DMS79 treated with DMSO at 0.1 percent for 48 hours (cell line): ENCODE results near the gene RELA.
A peak's percentile ranks its signal among the peaks of the same experiment; 100 is the strongest.
"Not testable (repeated sequence)": the region's sequence is repeated elsewhere in the genome, so short reads cannot be mapped to it uniquely, and the experiment has no call there.

Experiments
- DNase-seq: peaks from one replicate; lab custom pipeline; 2025; lab: John Stamatoyannopoulos, UW

RELA gene

GRCh38 chr11:65672180-65672860, 9.6 kb upstream of the RELA start:
- no peak for DNase-seq

DNA sequence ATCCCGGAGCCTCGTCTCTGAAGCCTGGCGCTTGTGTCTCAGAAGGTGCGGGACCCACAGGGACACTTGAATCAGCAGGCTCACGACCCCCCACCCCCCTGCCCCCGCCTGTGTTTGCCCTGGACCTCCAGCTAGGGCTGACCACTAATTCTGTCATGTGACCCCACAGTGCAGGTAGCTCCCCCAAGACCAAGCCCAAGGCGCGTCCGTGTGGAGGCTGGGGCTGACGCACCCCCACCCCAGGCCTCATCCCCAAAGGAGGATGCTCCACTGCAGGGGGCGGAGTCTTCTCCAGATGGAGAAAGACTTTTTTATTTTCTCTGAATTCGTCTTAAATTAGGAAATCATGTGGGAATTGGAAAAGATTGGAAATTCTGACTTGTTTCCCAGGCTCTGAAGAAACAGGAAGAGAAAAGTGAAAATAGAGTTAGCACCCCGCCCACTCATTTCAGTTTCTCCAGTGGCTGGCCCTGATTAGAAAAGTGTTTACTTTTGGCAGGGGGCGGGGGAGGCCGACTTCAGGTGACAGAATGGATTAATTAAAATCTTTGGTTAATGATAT, 1.0 kb upstream of the RELA start:
- peak; percentile 20 for DNase-seq

DNA sequence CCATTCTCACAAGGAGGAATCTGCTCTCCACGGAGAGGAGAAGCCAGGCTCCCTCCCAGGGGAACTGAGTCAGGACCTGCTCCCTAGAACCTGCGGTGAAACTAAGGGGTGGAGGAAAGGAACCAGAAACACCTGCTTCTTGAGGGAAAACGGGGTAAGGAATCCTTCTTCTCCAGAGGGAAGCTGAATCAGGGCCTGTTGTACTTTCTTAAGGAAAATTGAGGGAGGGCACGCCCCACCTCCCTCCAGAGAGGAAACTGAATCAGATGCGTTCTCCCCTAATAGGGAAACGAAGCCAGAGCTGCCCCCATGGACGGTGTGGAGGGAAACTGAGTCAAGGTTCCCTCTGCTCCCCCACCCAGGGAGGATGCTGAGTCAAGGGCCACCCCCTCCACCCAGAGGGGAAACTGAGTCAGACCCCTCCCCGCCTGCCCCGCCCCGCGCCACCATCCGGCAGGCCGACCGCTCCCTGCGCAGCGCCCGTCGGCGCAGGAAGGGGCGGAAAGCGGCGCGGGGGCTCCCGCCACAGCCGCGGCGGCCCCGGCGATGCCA, 393 bp downstream of the RELA start:
- DNase-seq = no peak

GRCh38 chr11:65661599-65662246, 993 bp downstream of the RELA start:
- no peak for DNase-seq

GRCh38 chr11:65660908-65661307, 1.8 kb downstream of the RELA start:
- DNase-seq = not testable (repeated sequence)

DNA sequence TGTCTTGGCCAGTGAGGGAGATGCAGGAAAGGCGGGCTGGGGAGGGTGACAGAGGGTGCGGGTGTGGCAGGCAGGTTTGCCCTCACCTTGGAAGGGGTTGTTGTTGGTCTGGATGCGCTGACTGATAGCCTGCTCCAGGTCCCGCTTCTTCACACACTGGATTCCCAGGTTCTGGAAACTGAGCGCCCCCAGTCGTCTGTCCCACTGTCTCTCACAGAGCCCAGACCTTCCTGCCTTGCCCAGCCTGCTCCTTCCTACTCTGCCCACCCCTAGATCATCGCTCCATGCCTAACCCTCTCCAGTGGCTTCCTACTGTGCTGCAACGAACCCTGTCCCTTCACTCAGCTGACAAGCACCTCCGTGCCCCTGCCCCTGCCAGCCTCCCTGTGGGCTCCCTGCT, 2.7 kb downstream of the RELA start:
- no peak for DNase-seq

DNA sequence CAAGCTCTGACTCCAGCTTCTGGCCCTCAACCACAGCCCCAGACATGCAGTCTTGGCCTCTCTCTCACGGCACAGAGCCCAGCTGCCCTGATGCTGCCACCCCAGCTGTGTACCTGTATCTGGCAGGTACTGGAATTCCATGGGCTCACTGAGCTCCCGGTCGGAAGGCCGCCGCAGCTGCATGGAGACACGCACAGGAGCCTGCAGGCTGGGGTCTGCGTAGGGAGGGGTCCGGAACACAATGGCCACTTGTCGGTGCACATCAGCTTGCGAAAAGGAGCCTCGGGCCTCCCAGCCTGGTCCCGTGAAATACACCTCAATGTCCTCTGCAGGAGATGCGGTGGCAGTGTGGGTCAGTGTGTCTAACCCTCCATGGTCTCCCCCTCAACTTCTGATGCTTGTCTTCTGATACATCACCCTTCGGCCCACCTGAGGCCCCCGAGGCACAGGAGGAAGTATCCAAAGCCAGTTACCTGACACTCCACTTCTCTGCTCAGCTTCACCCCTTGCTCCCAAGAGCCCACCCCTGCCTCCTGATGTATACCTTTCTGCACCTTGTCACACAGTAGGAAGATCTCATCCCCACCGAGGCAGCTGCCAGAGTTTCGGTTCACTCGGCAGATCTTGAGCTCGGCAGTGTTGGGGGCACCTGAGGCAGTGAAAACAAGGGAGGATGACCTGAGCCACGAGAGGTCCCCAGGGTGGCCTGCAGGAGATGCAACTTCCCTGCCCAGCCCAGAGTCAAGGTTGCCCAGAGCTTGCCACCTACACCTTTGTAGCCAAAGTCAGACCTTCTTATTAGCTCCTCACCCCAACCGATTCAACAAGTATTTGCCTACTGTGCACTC, 4.3 kb downstream of the RELA start:
- DNase-seq = no peak

DNA sequence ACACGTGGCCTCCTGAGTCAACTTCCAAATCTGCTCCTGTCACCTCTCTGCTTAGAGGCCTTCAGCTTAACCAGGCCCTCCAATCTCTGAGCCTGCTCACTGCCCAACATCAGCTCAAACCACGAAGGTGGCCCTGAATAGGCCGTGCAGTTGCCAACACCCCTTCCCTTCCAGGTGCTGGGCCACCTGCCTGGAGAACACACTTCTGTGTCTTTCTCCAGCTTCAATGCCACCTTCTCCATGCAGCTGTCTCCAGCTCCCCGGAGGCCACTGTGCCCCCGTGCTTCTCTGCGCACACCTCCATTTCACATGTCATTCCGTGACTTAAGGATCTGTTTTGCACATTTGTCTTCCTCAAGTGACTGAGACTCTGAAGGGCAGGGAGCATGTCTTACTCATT, 5.3 kb downstream of the RELA start:
- no peak for DNase-seq

- no peak for DNase-seq
Measured at GRCh38 chr11:65655570-65656332, 7.0 kb downstream of the RELA start.

- no peak for DNase-seq
Measured at GRCh38 chr11:65654375-65655349, 8.1 kb downstream of the RELA start.

- DNase-seq = peak; percentile 84
Measured at GRCh38 chr11:65653229-65654225, 9.2 kb downstream of the RELA start.

GRCh38 chr11:65652511-65653228, 10.0 kb downstream of the RELA start:
- peak; percentile 71 for DNase-seq

GRCh38 chr11:65651589-65652510, 10.9 kb downstream of the RELA start:
- DNase-seq = peak; percentile 51

DNA sequence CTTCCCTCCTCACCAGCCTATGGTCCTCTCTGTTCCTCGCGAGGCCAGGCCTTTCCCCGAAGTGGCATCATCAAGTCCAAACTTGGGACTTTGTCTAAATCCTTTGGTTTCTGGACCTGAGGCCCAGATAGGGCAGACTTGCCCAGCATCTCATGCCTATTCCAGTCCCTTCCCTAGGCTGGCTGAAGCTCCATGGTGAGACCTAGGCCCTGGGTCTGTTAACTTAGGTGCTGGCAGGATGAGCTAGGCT, 11.5 kb downstream of the RELA start:
- DNase-seq = no peak

- DNase-seq = no peak
Measured at GRCh38 chr11:65650547-65651338, 12.0 kb downstream of the RELA start.

GRCh38 chr11:65649656-65650546, 12.8 kb downstream of the RELA start:
- DNase-seq = no peak
